ENCODE results near the gene GSX1. TPM values are rescaled to one million over a fixed set of nuclear protein-coding genes. Genes with fewer than 3 reads are reported as not detected.

Gene GSX1
- total RNA-seq, 1 experiment from 2014 or later, result not detected

DNA sequence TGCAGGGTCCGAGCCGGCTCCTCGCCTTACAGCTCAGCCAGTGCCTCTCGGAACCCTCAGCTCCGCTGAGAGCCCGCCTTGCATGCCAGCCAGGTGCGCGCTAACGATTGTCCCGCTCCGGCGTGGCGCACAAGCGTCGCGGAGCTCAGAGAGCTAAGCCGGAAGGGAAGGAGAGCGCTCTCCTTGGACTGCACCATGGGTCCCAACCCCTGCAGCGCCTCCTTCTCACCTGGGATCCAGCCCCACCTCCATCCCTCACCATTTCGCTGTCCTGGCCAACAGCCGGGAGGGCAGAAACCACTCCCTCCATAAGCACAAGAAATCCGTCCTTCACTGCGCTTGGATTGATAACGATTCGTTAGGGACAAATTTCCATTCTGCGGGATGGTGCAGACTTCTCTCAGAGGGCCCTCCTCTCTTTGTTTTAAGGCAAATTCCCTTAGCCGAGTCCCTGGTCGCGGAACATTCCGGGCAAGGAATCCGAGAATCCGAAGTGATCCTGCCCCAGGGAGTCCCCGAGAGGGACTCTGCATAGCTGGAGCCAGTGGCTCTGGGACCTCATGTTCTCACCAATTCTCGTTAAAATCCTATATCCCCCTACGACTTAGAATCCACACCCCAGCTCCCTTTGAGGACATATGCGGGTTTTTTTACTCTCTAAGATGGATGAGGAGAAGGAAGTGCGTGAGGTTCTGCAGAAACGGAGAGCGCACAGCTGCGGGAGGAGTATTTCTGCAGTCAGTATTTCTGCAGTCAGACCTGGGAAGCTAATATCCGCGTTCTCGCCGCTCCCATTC, 2.8 kb downstream of the GSX1 start:
- intact Hi-C loops (cut with micrococcal nuclease; ENCODE audit: unreplicated experiment) (no loop called here), in situ Hi-C loops (cut with HindIII; ENCODE audit: low pct_unique_long_range_greater_than_20kb, low sequenced_read_pairs) (no loop called here)
- Histone ChIP-seq H3K4me1 (ENCODE audit: control insufficient read depth, insufficient read depth, low read length) (peaks cover 10% of the 10 kb centered on the region), H3K4me3 (ENCODE audit: low read depth in 2 of 2, low read length in 2 of 2) (no peak overlapping the region), H3K27ac (ENCODE audit: low read length) (no peak overlapping the region), H3K36me3 (ENCODE audit: control insufficient read depth, insufficient read depth, low read length) (no peaks in the 10 kb centered on the region; the same call in 1 of the 2 replicates), H3K27me3 (ENCODE audit: control insufficient read depth, insufficient read depth, low read length) (peaks cover 18% of the 10 kb centered on the region), H3K9me3 (ENCODE audit: control insufficient read depth, insufficient read depth, low read depth, low read length) (no peaks in the 10 kb centered on the region)
- DNase-seq (ENCODE audit: low read depth, low spot score), result no peak
- TF ChIP-seq TCF7L2 (IDR thresholded peaks at IDR 0.05; ENCODE audit: low read depth, low read length), result no peak
- TF ChIP-seq SIN3A (IDR thresholded peaks at IDR 0.05; ENCODE audit: borderline replicate concordance, insufficient read depth, low read depth, low read length), result no peak
- CTCF ChIA-PET, result no interaction called here
- no TSS peak for BruUV-seq (replicated peaks)
- POLR2A ChIA-PET, result no interaction called here
- no peak for ATAC-seq

DNA sequence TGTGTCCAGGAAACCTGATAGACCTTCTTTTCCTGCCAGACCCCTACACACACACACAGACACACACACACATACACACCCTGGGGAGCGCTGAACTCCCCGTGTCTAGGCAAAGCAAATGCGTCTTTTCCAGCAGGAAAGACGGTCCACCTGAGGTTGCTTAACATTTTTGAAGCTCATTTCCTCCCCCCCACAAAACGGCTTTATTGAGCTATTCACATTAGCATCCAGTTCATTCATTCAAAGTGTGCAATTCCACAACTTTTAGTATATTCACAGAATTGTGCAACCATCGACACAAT, 3.4 kb downstream of the GSX1 start:
- Histone ChIP-seq H3K4me1 (ENCODE audit: control insufficient read depth, insufficient read depth, low read length) (peaks cover 9% of the 10 kb centered on the region), H3K9me3 (ENCODE audit: control insufficient read depth, insufficient read depth, low read depth, low read length) (no peaks in the 10 kb centered on the region), H3K27me3 (ENCODE audit: control insufficient read depth, insufficient read depth, low read length) (peaks cover 18% of the 10 kb centered on the region), H3K27ac (ENCODE audit: low read length) (no peak overlapping the region), H3K4me3 (ENCODE audit: low read depth in 2 of 2, low read length in 2 of 2) (no peak overlapping the region), H3K36me3 (ENCODE audit: control insufficient read depth, insufficient read depth, low read length) (no peaks in the 10 kb centered on the region; the same call in 1 of the 2 replicates)
- intact Hi-C loops (cut with micrococcal nuclease; ENCODE audit: unreplicated experiment), result no loop called here
- ATAC-seq (no peak), DNase-seq (ENCODE audit: low read depth, low spot score) (no peak)
- in situ Hi-C loops (cut with HindIII; ENCODE audit: low pct_unique_long_range_greater_than_20kb, low sequenced_read_pairs), result no loop called here
- BruUV-seq (replicated peaks), result no TSS peak
- POLR2A ChIA-PET, result no interaction called here
- TF ChIP-seq TCF7L2 (IDR thresholded peaks at IDR 0.05; ENCODE audit: low read depth, low read length) (no peak), SIN3A (IDR thresholded peaks at IDR 0.05; ENCODE audit: borderline replicate concordance, insufficient read depth, low read depth, low read length) (no peak), POLR2AphosphoS5 (IDR thresholded peaks at IDR 0.05; ENCODE audit: low read depth, low read length) (no peak)
- TF ChIP-seq, protein P1, sequence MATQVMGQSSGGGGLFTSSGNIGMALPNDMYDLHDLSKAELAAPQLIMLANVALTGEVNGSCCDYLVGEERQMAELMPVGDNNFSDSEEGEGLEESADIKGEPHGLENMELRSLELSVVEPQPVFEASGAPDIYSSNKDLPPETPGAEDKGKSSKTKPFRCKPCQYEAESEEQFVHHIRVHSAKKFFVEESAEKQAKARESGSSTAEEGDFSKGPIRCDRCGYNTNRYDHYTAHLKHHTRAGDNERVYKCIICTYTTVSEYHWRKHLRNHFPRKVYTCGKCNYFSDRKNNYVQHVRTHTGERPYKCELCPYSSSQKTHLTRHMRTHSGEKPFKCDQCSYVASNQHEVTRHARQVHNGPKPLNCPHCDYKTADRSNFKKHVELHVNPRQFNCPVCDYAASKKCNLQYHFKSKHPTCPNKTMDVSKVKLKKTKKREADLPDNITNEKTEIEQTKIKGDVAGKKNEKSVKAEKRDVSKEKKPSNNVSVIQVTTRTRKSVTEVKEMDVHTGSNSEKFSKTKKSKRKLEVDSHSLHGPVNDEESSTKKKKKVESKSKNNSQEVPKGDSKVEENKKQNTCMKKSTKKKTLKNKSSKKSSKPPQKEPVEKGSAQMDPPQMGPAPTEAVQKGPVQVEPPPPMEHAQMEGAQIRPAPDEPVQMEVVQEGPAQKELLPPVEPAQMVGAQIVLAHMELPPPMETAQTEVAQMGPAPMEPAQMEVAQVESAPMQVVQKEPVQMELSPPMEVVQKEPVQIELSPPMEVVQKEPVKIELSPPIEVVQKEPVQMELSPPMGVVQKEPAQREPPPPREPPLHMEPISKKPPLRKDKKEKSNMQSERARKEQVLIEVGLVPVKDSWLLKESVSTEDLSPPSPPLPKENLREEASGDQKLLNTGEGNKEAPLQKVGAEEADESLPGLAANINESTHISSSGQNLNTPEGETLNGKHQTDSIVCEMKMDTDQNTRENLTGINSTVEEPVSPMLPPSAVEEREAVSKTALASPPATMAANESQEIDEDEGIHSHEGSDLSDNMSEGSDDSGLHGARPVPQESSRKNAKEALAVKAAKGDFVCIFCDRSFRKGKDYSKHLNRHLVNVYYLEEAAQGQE (IDR thresholded peaks at IDR 0.05; ENCODE audit: insufficient read depth in 1 of 2, low read depth in 2 of 2, low read length in 1 of 2), result no peak
- TF ChIP-seq, protein P2, sequence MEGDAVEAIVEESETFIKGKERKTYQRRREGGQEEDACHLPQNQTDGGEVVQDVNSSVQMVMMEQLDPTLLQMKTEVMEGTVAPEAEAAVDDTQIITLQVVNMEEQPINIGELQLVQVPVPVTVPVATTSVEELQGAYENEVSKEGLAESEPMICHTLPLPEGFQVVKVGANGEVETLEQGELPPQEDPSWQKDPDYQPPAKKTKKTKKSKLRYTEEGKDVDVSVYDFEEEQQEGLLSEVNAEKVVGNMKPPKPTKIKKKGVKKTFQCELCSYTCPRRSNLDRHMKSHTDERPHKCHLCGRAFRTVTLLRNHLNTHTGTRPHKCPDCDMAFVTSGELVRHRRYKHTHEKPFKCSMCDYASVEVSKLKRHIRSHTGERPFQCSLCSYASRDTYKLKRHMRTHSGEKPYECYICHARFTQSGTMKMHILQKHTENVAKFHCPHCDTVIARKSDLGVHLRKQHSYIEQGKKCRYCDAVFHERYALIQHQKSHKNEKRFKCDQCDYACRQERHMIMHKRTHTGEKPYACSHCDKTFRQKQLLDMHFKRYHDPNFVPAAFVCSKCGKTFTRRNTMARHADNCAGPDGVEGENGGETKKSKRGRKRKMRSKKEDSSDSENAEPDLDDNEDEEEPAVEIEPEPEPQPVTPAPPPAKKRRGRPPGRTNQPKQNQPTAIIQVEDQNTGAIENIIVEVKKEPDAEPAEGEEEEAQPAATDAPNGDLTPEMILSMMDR (IDR thresholded peaks at IDR 0.05), result no peak
- CTCF ChIA-PET, result interaction anchor here (0.6 kb wide), 1 partner anchor 23 kb away, joined by 3 read pairs; no protein-coding TSS in a partner anchor
